HepG2 (cell line): ENCODE results near the gene SLCO4A1. TPM values are rescaled to one million over a fixed set of nuclear protein-coding genes. Genes with fewer than 3 reads are reported as not detected.

Experiments used
- CERS6 ChIP-seq: sonication (generic); formaldehyde crosslinking; IDR thresholded peaks from 2 replicates; pipeline ENCODE4 v1.5.0; 2020; ENCODE audit warnings: missing genetic modification reagents
- HNF1A ChIP-seq, 2 experiments: sonication (generic) in 1 of 2; formaldehyde crosslinking in 1 of 2; IDR thresholded peaks; 2 replicates each; pipeline versions ENCODE4 v1.4.0 to v1.6.1; 2016 to 2020; ENCODE audit warnings: borderline replicate concordance in 1 of 2, low read depth in 1 of 2, mild to moderate bottlenecking in 1 of 2, missing genetic modification reagents in 1 of 2
- LCORL ChIP-seq, 2 experiments: fragments of 450-650 bp in 1 of 2; sonication (generic) in 1 of 2; formaldehyde crosslinking in 1 of 2; IDR thresholded peaks; 2 replicates each; pipeline versions ENCODE4 v1.5.0 to v1.6.1; 2017 to 2020; ENCODE audit warnings: antibody characterized with exemption in 1 of 2, missing genetic modification reagents in 1 of 2
- PAWR ChIP-seq: sonication (generic); formaldehyde crosslinking; IDR thresholded peaks from 2 replicates; pipeline ENCODE4 v1.4.0; 2020; ENCODE audit warnings: missing genetic modification reagents, mild to moderate bottlenecking, borderline replicate concordance
- ZBTB40 ChIP-seq, 2 experiments: fragments of 450-650 bp in 1 of 2; sonication (generic) in 1 of 2; formaldehyde crosslinking in 1 of 2; IDR thresholded peaks; 2 replicates each; pipeline versions ENCODE4 v1.6.1 to v1.8.0; 2016 to 2022; ENCODE audit warnings: antibody characterized with exemption in 1 of 2, mild to moderate bottlenecking in 1 of 2, missing genetic modification reagents in 1 of 2
- ZNF737 ChIP-seq: sonication (generic); formaldehyde crosslinking; IDR thresholded peaks from 2 replicates; pipeline ENCODE4 v1.5.0; 2020; ENCODE audit warnings: missing genetic modification reagents, mild to moderate bottlenecking, borderline replicate concordance
- ZSCAN25 ChIP-seq: sonication (generic); formaldehyde crosslinking; IDR thresholded peaks from 2 replicates; pipeline ENCODE4 v1.8.0; 2022; ENCODE audit warnings: mild to moderate bottlenecking, missing genetic modification reagents
- polyA plus RNA-seq, 8 experiments: library from polyadenylated mRNA; depleted of rRNA in 3 of 8; stranded (reverse) in 7 of 8; unstranded in 1 of 8; fragments of >200 nt; fragmentation: Illumina TruSeq in 4 of 8; extraction: Trizol in 4 of 8; gene quantifications; 2 replicates each; pipeline versions ENCODE4 v1.2.1 to v1.2.3, GENCODE V29; 2011 to 2016; ENCODE audit warnings: low read depth in 4 of 8, missing spikeins in 1 of 8, mixed read lengths in 1 of 8; ENCODE audit not compliant: insufficient read depth in 1 of 8
- total RNA-seq, 5 experiments: library from RNA; depleted of rRNA; stranded (reverse); fragments of >200 nt; fragmentation: Illumina TruSeq; extraction: Trizol; gene quantifications; 2 replicates each; pipeline ENCODE4 v1.2.3, GENCODE V29; 2016; ENCODE audit warnings: low read depth in 1 of 5
- TF ChIP-seq, protein P1 (sequence below): IDR thresholded peaks from 2 replicates; pipeline ENCODE4 v1.6.1; 2016; ENCODE audit warnings: missing biosample characterization, missing genetic modification reagents, low read depth

SLCO4A1 gene
- total and polyA plus RNA-seq, 2 of the 13 experiments (the other 11 are each of a cell fraction or from before 2014, with no cell fraction given), result 55.5 to 112 TPM

GRCh38 chr20:62663145-62664018 is 21.1 kb downstream of the SLCO4A1 start (continued):
- no peak for TF ChIP-seq HNF1A (IDR thresholded peaks at IDR 0.05; ENCODE audit: low read depth)
- peak; percentile 33; the same call in 1 of the 2 replicates for TF ChIP-seq HNF1A (CRISPR knock-in tag; IDR thresholded peaks at IDR 0.05; ENCODE audit: borderline replicate concordance)
- TF ChIP-seq CERS6 (CRISPR knock-in tag), result no peak
- no peak for TF ChIP-seq PAWR
- TF ChIP-seq ZSCAN25 (CRISPR knock-in tag), result 0 out of 2 replicates have a peak, but pooled peaks have one; percentile 68
- TF ChIP-seq ZNF737 (CRISPR knock-in tag), result no peak
- TF ChIP-seq, protein P1, sequence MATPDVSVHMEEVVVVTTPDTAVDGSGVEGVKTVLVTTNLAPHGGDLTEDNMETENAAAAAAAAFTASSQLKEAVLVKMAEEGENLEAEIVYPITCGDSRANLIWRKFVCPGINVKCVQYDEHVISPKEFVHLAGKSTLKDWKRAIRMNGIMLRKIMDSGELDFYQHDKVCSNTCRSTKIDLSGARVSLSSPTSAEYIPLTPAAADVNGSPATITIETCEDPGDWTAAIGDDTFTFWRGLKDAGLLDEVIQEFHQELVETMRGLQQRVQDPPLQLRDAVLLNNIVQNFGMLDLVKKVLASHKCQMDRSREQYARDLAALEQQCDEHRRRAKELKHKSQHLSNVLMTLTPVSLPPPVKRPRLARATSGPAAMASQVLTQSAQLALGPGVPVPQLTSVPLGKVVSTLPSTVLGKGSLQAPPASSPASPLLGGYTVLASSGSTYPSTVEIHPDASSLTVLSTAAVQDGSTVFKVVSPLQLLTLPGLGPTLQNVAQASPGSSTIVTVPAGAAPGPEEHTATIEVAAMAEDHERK (CRISPR knock-in tag), result no peak
- TF ChIP-seq LCORL (IDR thresholded peaks at IDR 0.05), result no peak
- TF ChIP-seq LCORL (CRISPR knock-in tag; IDR thresholded peaks at IDR 0.05), result peak; percentile 68; the same call in 1 of the 2 replicates
- TF ChIP-seq ZBTB40 (IDR thresholded peaks at IDR 0.05), result no peak
- TF ChIP-seq ZBTB40 (CRISPR knock-in tag; IDR thresholded peaks at IDR 0.05), result 0 out of 2 replicates have a peak, but pooled peaks have one; percentile 41
